NCI-H146 treated with DMSO at 0.1 percent for 48 hours (cell line): Measurements from ENCODE around the gene NRDE2.
A peak's percentile ranks its signal among the peaks of the same experiment; 100 is the strongest.
"Not testable (repeated sequence)": the region's sequence is repeated elsewhere in the genome, so short reads cannot be mapped to it uniquely, and the experiment has no call there.

ENCODE experiments used
- DNase-seq: peaks from one replicate; lab custom pipeline; 2025; ENCODE audit not compliant: unreplicated experiment; lab: John Stamatoyannopoulos, UW

Gene NRDE2

GRCh38 chr14:90344331-90345238, 12.8 kb upstream of the NRDE2 start:
- no peak for DNase-seq

GRCh38 chr14:90342327-90342726, 10.6 kb upstream of the NRDE2 start:
- no peak for DNase-seq

GRCh38 chr14:90341784-90342183, 10.0 kb upstream of the NRDE2 start:
- DNase-seq: no peak

- not testable (repeated sequence) for DNase-seq
Observed at GRCh38 chr14:90341232-90341631, 9.5 kb upstream of the NRDE2 start.

- DNase-seq: no peak
Observed at GRCh38 chr14:90336985-90337384, 5.2 kb upstream of the NRDE2 start.

- DNase-seq: no peak
Observed at GRCh38 chr14:90336401-90336800, 4.7 kb upstream of the NRDE2 start.

GRCh38 chr14:90332271-90332584, 487 bp upstream of the NRDE2 start:
- no peak for DNase-seq

- no peak for DNase-seq
Observed at GRCh38 chr14:90330203-90331196, 1.2 kb downstream of the NRDE2 start.

GRCh38 chr14:90321891-90322290, 9.8 kb downstream of the NRDE2 start:
- DNase-seq: no peak

GRCh38 chr14:90319634-90320541, 11.9 kb downstream of the NRDE2 start:
- no peak for DNase-seq

GRCh38 chr14:90319173-90319572, 12.6 kb downstream of the NRDE2 start:
- DNase-seq: no peak

GRCh38 chr14:90318016-90318415, 13.7 kb downstream of the NRDE2 start:
- no peak for DNase-seq

- no peak for DNase-seq
Observed at GRCh38 chr14:90317286-90317685, 14.5 kb downstream of the NRDE2 start.

- no peak for DNase-seq
Observed at GRCh38 chr14:90308561-90308960, 23.2 kb downstream of the NRDE2 start.

GRCh38 chr14:90305176-90305601, 26.6 kb downstream of the NRDE2 start:
- no peak for DNase-seq

GRCh38 chr14:90304502-90304901, 27.2 kb downstream of the NRDE2 start:
- no peak for DNase-seq

- DNase-seq: no peak
Observed at GRCh38 chr14:90303473-90303872, 28.3 kb downstream of the NRDE2 start.

GRCh38 chr14:90302529-90303303, 29.0 kb downstream of the NRDE2 start:
- no peak for DNase-seq

GRCh38 chr14:90301668-90302090, 30.1 kb downstream of the NRDE2 start:
- DNase-seq: peak; percentile 18

- DNase-seq: no peak
Observed at GRCh38 chr14:90301122-90301521, 30.6 kb downstream of the NRDE2 start.
